ENCODE results near the gene FOXP1.

DNA sequence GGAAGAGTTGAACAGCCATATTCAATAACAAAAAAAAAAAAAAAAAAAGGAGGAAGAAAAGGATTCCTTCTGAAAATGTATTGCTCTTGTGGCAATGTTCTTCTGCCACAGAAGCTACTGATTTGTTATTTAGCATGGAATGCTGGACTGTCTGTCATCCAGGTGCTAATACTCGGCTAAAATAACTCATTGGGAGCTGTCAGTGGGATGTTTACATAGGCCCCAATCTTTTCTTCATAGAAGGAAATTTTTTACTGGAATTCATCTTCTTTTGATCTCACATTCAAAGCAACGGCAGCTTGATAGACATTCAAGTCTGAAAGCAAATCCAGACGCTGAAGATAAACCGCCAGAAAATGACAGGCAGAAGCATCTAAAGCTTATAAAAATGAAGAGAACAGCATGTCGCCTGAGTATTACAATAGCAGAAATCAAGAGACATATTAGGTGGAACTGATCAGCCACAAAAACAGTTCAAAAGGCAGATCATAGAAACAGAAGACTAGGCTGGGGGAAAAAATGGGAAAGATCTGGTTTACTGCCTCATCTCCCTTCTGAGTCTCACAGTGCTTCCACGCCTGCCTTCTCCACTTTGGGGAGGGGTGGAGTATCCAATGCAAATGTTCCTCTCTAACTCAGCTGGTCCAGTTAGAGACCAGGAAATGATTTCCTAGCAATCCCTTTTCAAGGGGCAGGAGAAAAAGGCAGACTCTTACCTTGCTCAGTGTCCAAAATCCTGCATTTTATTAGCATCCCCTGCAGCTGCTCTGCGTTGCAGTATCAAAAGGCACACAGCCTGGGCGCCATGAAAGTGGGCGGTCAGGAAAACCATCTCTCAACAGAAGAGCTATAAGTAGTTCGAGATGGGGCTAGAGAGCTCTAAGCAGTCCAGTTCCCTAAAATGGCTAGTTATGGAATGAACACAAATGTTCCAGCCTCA, 451.9 kb downstream of the FOXP1 start:
- TF ChIP-seq EP300 (IDR thresholded peaks at IDR 0.05; ENCODE audit: borderline replicate concordance in 1 of 2, low read depth in 2 of 2, low read length in 2 of 2): no peak
- no peak for TF ChIP-seq CTCF (IDR thresholded peaks at IDR 0.05; ENCODE audit: control extremely low read depth in 1 of 3, insufficient read depth in 1 of 3, low read depth in 1 of 3, low read length in 3 of 3)
- TF ChIP-seq YY1 (IDR thresholded peaks at IDR 0.05; ENCODE audit: low read depth, low read length): no peak
- TF ChIP-seq USF2 (IDR thresholded peaks at IDR 0.05; ENCODE audit: low read length): no peak

All from H1 (cell line).